HepG2 (cell line): ENCODE data around the gene EED. TPM values are rescaled to one million over a fixed set of nuclear protein-coding genes. Genes with fewer than 3 reads are reported as not detected.

Experiments
- ASH2L ChIP-seq: fragments of 300-600, 200-600 bp; sonication (generic); IDR thresholded peaks from 2 replicates; pipeline ENCODE4 v1.7.0; 2017; ENCODE audit warnings: low read depth, mild to moderate bottlenecking, moderate library complexity, mixed read lengths, low read length; ENCODE audit not compliant: insufficient read length
- ATF1 ChIP-seq: IDR thresholded peaks from 2 replicates; pipeline ENCODE4 v1.6.1; 2016; ENCODE audit warnings: mild to moderate bottlenecking, control low read depth
- CCAR2 ChIP-seq: fragments of 200-400 bp; formaldehyde crosslinking; optimal IDR thresholded peaks from 2 replicates; pipeline ENCODE3; 2018; ENCODE audit warnings: low read depth, mild to moderate bottlenecking, low read length, moderate library complexity
- HBP1 ChIP-seq: IDR thresholded peaks from 2 replicates; pipeline ENCODE4 v1.6.1; 2016; ENCODE audit warnings: low read depth, control low read depth
- RARA ChIP-seq: IDR thresholded peaks from 2 replicates; pipeline ENCODE4 v1.6.1; 2016; ENCODE audit warnings: missing genetic modification reagents, missing compliant biosample characterization
- ZHX2 ChIP-seq, 2 experiments: sonication (generic) in 1 of 2; formaldehyde crosslinking in 1 of 2; IDR thresholded peaks; 2 replicates each; pipeline versions ENCODE4 v1.6.1 to v1.9.0; 2014 to 2022; ENCODE audit warnings: antibody characterized with exemption in 1 of 2, borderline replicate concordance in 1 of 2, inconsistent platforms in 1 of 2, low read depth in 1 of 2, missing genetic modification reagents in 1 of 2
- ZNF513 ChIP-seq: sonication (generic); formaldehyde crosslinking; conservative IDR thresholded peaks from 2 replicates; pipeline ENCODE4 v1.5.0; 2020; ENCODE audit warnings: missing genetic modification reagents
- polyA plus RNA-seq, 8 experiments: library from polyadenylated mRNA; depleted of rRNA in 3 of 8; stranded (reverse) in 7 of 8; unstranded in 1 of 8; fragments of >200 nt; fragmentation: Illumina TruSeq in 4 of 8; extraction: Trizol in 4 of 8; gene quantifications; 2 replicates each; pipeline versions ENCODE4 v1.2.1 to v1.2.3, GENCODE V29; 2011 to 2016; ENCODE audit warnings: low read depth in 4 of 8, missing spikeins in 1 of 8, mixed read lengths in 1 of 8; ENCODE audit not compliant: insufficient read depth in 1 of 8
- total RNA-seq, 5 experiments: library from RNA; depleted of rRNA; stranded (reverse); fragments of >200 nt; fragmentation: Illumina TruSeq; extraction: Trizol; gene quantifications; 2 replicates each; pipeline ENCODE4 v1.2.3, GENCODE V29; 2016; ENCODE audit warnings: low read depth in 1 of 5
- TF ChIP-seq, protein P1 (sequence below): sonication (generic); formaldehyde crosslinking; IDR thresholded peaks from 2 replicates; pipeline ENCODE4 v1.4.0; 2020; ENCODE audit warnings: missing genetic modification reagents, borderline replicate concordance
- TF ChIP-seq, protein P2 (sequence below): sonication (generic); formaldehyde crosslinking; IDR thresholded peaks from 2 replicates; pipeline ENCODE4 v1.5.1; 2020; ENCODE audit warnings: mild to moderate bottlenecking, missing genetic modification reagents, moderate library complexity

The EED gene
- total and polyA plus RNA-seq, 2 of the 13 experiments (the other 11 are each of a cell fraction or from before 2014, with no cell fraction given), result 11.0 to 28.4 TPM

- TF ChIP-seq, protein P1, sequence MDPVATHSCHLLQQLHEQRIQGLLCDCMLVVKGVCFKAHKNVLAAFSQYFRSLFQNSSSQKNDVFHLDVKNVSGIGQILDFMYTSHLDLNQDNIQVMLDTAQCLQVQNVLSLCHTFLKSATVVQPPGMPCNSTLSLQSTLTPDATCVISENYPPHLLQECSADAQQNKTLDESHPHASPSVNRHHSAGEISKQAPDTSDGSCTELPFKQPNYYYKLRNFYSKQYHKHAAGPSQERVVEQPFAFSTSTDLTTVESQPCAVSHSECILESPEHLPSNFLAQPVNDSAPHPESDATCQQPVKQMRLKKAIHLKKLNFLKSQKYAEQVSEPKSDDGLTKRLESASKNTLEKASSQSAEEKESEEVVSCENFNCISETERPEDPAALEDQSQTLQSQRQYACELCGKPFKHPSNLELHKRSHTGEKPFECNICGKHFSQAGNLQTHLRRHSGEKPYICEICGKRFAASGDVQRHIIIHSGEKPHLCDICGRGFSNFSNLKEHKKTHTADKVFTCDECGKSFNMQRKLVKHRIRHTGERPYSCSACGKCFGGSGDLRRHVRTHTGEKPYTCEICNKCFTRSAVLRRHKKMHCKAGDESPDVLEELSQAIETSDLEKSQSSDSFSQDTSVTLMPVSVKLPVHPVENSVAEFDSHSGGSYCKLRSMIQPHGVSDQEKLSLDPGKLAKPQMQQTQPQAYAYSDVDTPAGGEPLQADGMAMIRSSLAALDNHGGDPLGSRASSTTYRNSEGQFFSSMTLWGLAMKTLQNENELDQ (CRISPR knock-in tag), result 0 out of 2 replicates have a peak, but pooled peaks have one; percentile 49
- TF ChIP-seq HBP1 (CRISPR knock-in tag) (0 out of 2 replicates have a peak, but pooled peaks have one; percentile 20), CCAR2 (peak; percentile 52), ASH2L (peak; percentile 99), RARA (CRISPR knock-in tag) (peak; percentile 13; the same call in 1 of the 2 replicates), ZNF513 (CRISPR knock-in tag) (no peak), ZHX2 (IDR thresholded peaks at IDR 0.05; ENCODE audit: low read depth) (peak; percentile 22; the same call in 1 of the 2 replicates), ZHX2 (CRISPR knock-in tag; IDR thresholded peaks at IDR 0.05; ENCODE audit: borderline replicate concordance) (no peak), ATF1 (CRISPR knock-in tag) (0 out of 2 replicates have a peak, but pooled peaks have one; percentile 56)
- TF ChIP-seq, protein P2, sequence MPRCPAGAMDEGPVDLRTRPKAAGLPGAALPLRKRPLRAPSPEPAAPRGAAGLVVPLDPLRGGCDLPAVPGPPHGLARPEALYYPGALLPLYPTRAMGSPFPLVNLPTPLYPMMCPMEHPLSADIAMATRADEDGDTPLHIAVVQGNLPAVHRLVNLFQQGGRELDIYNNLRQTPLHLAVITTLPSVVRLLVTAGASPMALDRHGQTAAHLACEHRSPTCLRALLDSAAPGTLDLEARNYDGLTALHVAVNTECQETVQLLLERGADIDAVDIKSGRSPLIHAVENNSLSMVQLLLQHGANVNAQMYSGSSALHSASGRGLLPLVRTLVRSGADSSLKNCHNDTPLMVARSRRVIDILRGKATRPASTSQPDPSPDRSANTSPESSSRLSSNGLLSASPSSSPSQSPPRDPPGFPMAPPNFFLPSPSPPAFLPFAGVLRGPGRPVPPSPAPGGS, result peak; percentile 90
Observed at GRCh38 chr11:86244522-86245368, at the start of gene EED (continued).
